SU-DHL-6 (cell line): Measurements from ENCODE around the gene UBASH3A.

Source experiments
- H2AFZ ChIP-seq: fragments of 200-600 bp; sonication (generic); 2 replicates; pipeline ENCODE4 v1.6.1; 2014; ENCODE audit warnings: low read depth, mild to moderate bottlenecking, moderate library complexity, mixed read lengths, antibody characterized with exemption, low read length; ENCODE audit not compliant: severe bottlenecking
- H3F3A ChIP-seq: fragments of 200-600 bp; shearing (Covaris generic); 2 replicates; pipeline ENCODE4 v1.6.0; 2016; ENCODE audit warnings: antibody characterized with exemption, mild to moderate bottlenecking; ENCODE audit not compliant: insufficient read depth
- H3K27ac ChIP-seq: fragments of 200-600 bp; sonication (generic); 2 replicates; pipeline ENCODE4 v1.5.1; 2016; ENCODE audit warnings: low read depth, mild to moderate bottlenecking, low read length, moderate library complexity, mixed read lengths
- H3K27me3 ChIP-seq: fragments of 200-600 bp; sonication (generic), shearing (Covaris generic); 2 replicates; pipeline ENCODE4 v1.6.0; 2014; ENCODE audit warnings: mild to moderate bottlenecking, low read length
- H3K36me3 ChIP-seq: fragments of 200-600 bp; sonication (generic); 2 replicates; pipeline ENCODE4 v1.6.1; 2014; ENCODE audit warnings: mild to moderate bottlenecking, low read length, mixed read lengths
- H3K4me2 ChIP-seq: fragments of 300-600, 200-600 bp; shearing (Covaris generic), sonication (generic); 2 replicates; pipeline ENCODE4 v1.6.0; 2014; ENCODE audit warnings: low read length, low read depth, mild to moderate bottlenecking; ENCODE audit not compliant: poor library complexity, severe bottlenecking
- H3K4me3 ChIP-seq: fragments of 200-600 bp; sonication (generic); 2 replicates; pipeline ENCODE4 v1.5.1; 2014; ENCODE audit warnings: antibody characterized with exemption, low read length, mild to moderate bottlenecking, mixed read lengths; ENCODE audit not compliant: insufficient read depth, poor library complexity, severe bottlenecking
- H3K79me2 ChIP-seq: fragments of 200-600 bp; sonication (generic); 2 replicates; pipeline ENCODE4 v1.6.1; 2014; ENCODE audit warnings: mild to moderate bottlenecking, low read length, moderate library complexity; ENCODE audit not compliant: insufficient read depth
- H3K9ac ChIP-seq: fragments of 200-600 bp; sonication (generic); 2 replicates; pipeline ENCODE4 v1.7.0; 2014; ENCODE audit warnings: mild to moderate bottlenecking, low read length
- H3K9me2 ChIP-seq: fragments of 200-600 bp; sonication (generic); replicated peaks from 2 replicates; pipeline ENCODE4 v1.6.1; 2014; ENCODE audit warnings: low read length; ENCODE audit not compliant: insufficient read depth
- H3K9me3 ChIP-seq: fragments of 200-600 bp; sonication (generic); 2 replicates; pipeline ENCODE4 v1.6.1; 2014; ENCODE audit warnings: low read length, mixed read lengths; ENCODE audit not compliant: insufficient read depth
- H4K20me1 ChIP-seq: fragments of 200-600 bp; sonication (generic); 2 replicates; pipeline ENCODE4 v1.6.1; 2014; ENCODE audit warnings: low read depth, mild to moderate bottlenecking, antibody characterized with exemption, low read length, moderate library complexity, mixed read lengths
- CTCF ChIP-seq: fragments of 200-600 bp; sonication (generic); IDR thresholded peaks from one replicate; pipeline ENCODE4 v1.5.1; 2017; ENCODE audit warnings: antibody characterized with exemption, mild to moderate bottlenecking, low read length, moderate library complexity; ENCODE audit not compliant: insufficient read depth, poor library complexity, severe bottlenecking
- EZH2phosphoT487 ChIP-seq: fragments of 200-600 bp; sonication (generic), shearing (Covaris generic); conservative IDR thresholded peaks from 2 replicates; pipeline ENCODE4 v1.6.1; 2018; ENCODE audit warnings: mild to moderate bottlenecking, antibody characterized with exemption, low read length, moderate library complexity, mixed read lengths

UBASH3A gene

DNA sequence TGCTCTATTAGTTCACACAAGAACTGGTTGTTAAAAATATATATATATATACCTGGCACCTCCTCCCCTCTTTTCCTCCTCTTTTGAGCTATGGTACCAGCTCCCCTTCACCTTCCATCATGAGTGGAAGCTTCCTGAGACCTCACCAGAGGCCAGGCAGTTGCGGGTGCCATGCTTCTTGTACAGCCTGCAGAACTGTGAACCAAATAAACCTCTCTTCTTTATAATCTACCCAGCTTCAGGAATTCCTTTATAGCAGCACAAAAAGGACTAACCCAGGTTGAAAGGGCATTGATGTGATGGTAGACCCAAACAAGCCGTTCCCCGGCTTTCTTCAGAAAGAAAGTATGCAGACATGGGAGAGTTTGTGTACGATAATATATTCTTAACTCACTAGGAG lies 77.5 kb downstream of the UBASH3A start:
- H3K36me3 ChIP-seq, result no peaks in the 10 kb centered on the region

GRCh38 chr21:42484966-42485365 lies 81.3 kb downstream of the UBASH3A start:
- H3K9me2 ChIP-seq, result no peaks in the 10 kb centered on the region
- H3K27me3 ChIP-seq, result no peaks in the 10 kb centered on the region
- no peaks in the 10 kb centered on the region for H3K79me2 ChIP-seq
- no peak overlapping the region for H2AFZ ChIP-seq
- H3K4me2 ChIP-seq, result no peak overlapping the region
- no peaks in the 10 kb centered on the region for H3F3A ChIP-seq
- H3K4me3 ChIP-seq, result no peak overlapping the region
- no peak overlapping the region for H3K9ac ChIP-seq
- no peak overlapping the region for H3K27ac ChIP-seq
- H4K20me1 ChIP-seq, result no peaks in the 10 kb centered on the region
- H3K9me3 ChIP-seq, result no peaks in the 10 kb centered on the region
- H3K36me3 ChIP-seq, result no peaks in the 10 kb centered on the region
- TF ChIP-seq EZH2phosphoT487, result no peak
- TF ChIP-seq CTCF, result no peak

More for the DNA sequence above, 77.5 kb downstream of the UBASH3A start:
- no peak overlapping the region for H3K9ac ChIP-seq
- TF ChIP-seq CTCF (no peak), EZH2phosphoT487 (no peak)
- H3K27ac ChIP-seq, result no peak overlapping the region
- no peaks in the 10 kb centered on the region for H3K9me3 ChIP-seq
- H2AFZ ChIP-seq, result no peak overlapping the region
- H3F3A ChIP-seq, result no peaks in the 10 kb centered on the region
- no peak overlapping the region for H3K4me2 ChIP-seq
- H3K9me2 ChIP-seq, result no peaks in the 10 kb centered on the region
- H3K4me3 ChIP-seq, result no peak overlapping the region
- no peaks in the 10 kb centered on the region for H3K79me2 ChIP-seq
- H3K27me3 ChIP-seq, result no peaks in the 10 kb centered on the region
- no peaks in the 10 kb centered on the region for H4K20me1 ChIP-seq

DNA sequence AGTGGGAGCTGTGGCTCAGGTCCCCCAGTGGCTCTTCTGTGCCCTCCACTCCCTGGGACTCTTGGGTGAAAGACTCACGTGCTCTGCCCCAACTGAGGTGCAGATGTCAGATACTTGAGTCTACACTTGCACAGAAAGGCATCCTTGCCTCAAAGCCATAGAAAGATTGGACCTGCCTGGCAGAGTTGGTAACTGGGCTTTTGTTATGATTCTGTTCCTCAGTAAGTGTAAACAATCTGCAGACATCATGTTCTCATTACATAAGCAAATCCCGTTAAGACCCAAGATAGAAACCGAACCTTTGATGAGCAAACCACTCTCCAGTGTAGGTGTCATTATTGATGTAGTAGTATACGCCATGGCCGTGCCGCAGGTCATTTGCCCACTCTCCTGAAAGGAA lies 82.4 kb downstream of the UBASH3A start:
- Histone ChIP-seq H3K79me2 (no peaks in the 10 kb centered on the region), H3K4me3 (no peak overlapping the region), H3K9me2 (no peaks in the 10 kb centered on the region), H3K9ac (no peak overlapping the region), H2AFZ (no peak overlapping the region), H3K9me3 (no peaks in the 10 kb centered on the region), H3K27ac (no peak overlapping the region), H3K36me3 (no peaks in the 10 kb centered on the region), H3K4me2 (no peak overlapping the region), H3K27me3 (no peaks in the 10 kb centered on the region), H3F3A (no peaks in the 10 kb centered on the region), H4K20me1 (no peaks in the 10 kb centered on the region)
- TF ChIP-seq CTCF, result no peak
- no peak for TF ChIP-seq EZH2phosphoT487

DNA sequence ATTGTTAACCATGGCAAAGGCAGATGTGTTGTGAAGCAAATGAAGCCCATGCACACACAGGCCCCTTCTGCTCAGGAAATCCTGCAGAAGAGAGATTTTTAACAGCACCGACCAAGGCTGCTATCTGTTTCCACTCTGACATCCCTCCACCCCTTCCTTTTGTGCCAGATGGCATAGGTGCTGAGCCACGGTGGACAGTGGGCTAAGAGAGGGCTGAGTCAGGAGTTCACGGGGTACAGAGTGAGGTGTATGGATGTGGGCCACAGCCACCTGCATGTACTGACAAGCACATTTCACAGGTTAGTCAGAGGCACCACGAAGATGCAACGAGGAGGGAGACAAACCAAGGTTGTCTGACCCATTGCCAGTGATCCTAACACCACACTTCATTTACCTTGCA lies 82.8 kb downstream of the UBASH3A start:
- Histone ChIP-seq H2AFZ (no peak overlapping the region), H3K4me3 (no peak overlapping the region)

More for the DNA sequence above, 82.8 kb downstream of the UBASH3A start:
- H4K20me1 ChIP-seq, result no peaks in the 10 kb centered on the region
- H3K9me3 ChIP-seq, result no peaks in the 10 kb centered on the region
- H3K9ac ChIP-seq, result no peak overlapping the region
- no peaks in the 10 kb centered on the region for H3K9me2 ChIP-seq
- no peaks in the 10 kb centered on the region for H3K79me2 ChIP-seq
- no peak overlapping the region for H3K27ac ChIP-seq
- no peaks in the 10 kb centered on the region for H3K36me3 ChIP-seq
- no peak for TF ChIP-seq EZH2phosphoT487
- TF ChIP-seq CTCF, result no peak
- no peaks in the 10 kb centered on the region for H3F3A ChIP-seq
- no peak overlapping the region for H3K4me2 ChIP-seq
- H3K27me3 ChIP-seq, result no peaks in the 10 kb centered on the region
